Brain pericyte (primary cell): ENCODE measurements around the gene RELL2.

ENCODE experiments used
- DNase-seq: peaks from one replicate; pipeline ENCODE4 v3.0.0-alpha.2; 2012; ENCODE audit warnings: low read depth, low spot score

Gene RELL2

GRCh38 chr5:141649056-141649688, 12.4 kb downstream of the RELL2 start:
- DNase-seq = no peak

- no peak for DNase-seq
Measured at GRCh38 chr5:141649972-141650371, 13.2 kb downstream of the RELL2 start.

GRCh38 chr5:141650851-141651727, 14.3 kb downstream of the RELL2 start, which contains the start of gene FCHSD1:
Gene FCHSD1 (minus strand): TSS chr5:141651418. CDS start chr5:141651368, 50 bp downstream.
- no peak for DNase-seq

- no peak for DNase-seq
Measured at GRCh38 chr5:141651728-141652105, 14.9 kb downstream of the RELL2 start.

GRCh38 chr5:141654298-141654697, 17.5 kb downstream of the RELL2 start:
- no peak for DNase-seq

- no peak for DNase-seq
Measured at GRCh38 chr5:141655020-141655419, 18.2 kb downstream of the RELL2 start.

GRCh38 chr5:141656396-141656795, 19.6 kb downstream of the RELL2 start:
- DNase-seq = no peak

- DNase-seq = no peak
Measured at GRCh38 chr5:141657404-141657803, 20.6 kb downstream of the RELL2 start.

- no peak for DNase-seq
Measured at GRCh38 chr5:141657937-141658545, 21.2 kb downstream of the RELL2 start.

- no peak for DNase-seq
Measured at GRCh38 chr5:141662028-141662427, 25.2 kb downstream of the RELL2 start.

GRCh38 chr5:141663506-141663905, 26.7 kb downstream of the RELL2 start:
- no peak for DNase-seq

GRCh38 chr5:141664733-141665461, 28.1 kb downstream of the RELL2 start:
- DNase-seq = no peak

GRCh38 chr5:141665995-141666940, 29.5 kb downstream of the RELL2 start:
- no peak for DNase-seq

GRCh38 chr5:141668601-141669265, 31.9 kb downstream of the RELL2 start:
- DNase-seq = no peak

- DNase-seq = no peak
Measured at GRCh38 chr5:141669520-141669919, 32.7 kb downstream of the RELL2 start.

- no peak for DNase-seq
Measured at GRCh38 chr5:141672071-141672840, 35.5 kb downstream of the RELL2 start.

- DNase-seq = no peak
Measured at GRCh38 chr5:141672841-141673813, 36.3 kb downstream of the RELL2 start.

GRCh38 chr5:141674747-141675146, 38.0 kb downstream of the RELL2 start:
- DNase-seq = no peak
